Calu3 (cell line): ENCODE data around the gene SLC8A3. TPM values are rescaled to one million over a fixed set of nuclear protein-coding genes. Genes with fewer than 3 reads are reported as not detected.

Source experiments
- BruUV-seq: library from RNA; stranded (reverse); fragments of 400-500 nt; replicated peaks from 2 replicates; lab custom pipeline; 2021; lab: Mats Ljungman, UMichigan
- CTCF ChIA-PET: fragments of 300-600 bp; sonication (Branson Sonifier 250); formaldehyde crosslinking; loops from one replicate; lab custom pipeline; 2022; ENCODE audit warnings: antibody characterized with exemption; lab: Charles Lee
- DNase-seq: peaks from one replicate; pipeline ENCODE4 v3.0.0; 2022
- H3K27ac Mint-ChIP-seq: one replicate; pipeline ENCODE4 v1.8.0; 2022; ENCODE audit warnings: mixed read lengths; ENCODE audit not compliant: unreplicated experiment
- H3K27me3 Mint-ChIP-seq: one replicate; pipeline ENCODE4 v1.8.0; 2022; ENCODE audit warnings: mixed read lengths; ENCODE audit not compliant: unreplicated experiment
- H3K36me3 Mint-ChIP-seq: one replicate; pipeline ENCODE4 v1.8.0; 2022; ENCODE audit warnings: mild to moderate bottlenecking, moderate library complexity, mixed read lengths; ENCODE audit not compliant: insufficient read depth, unreplicated experiment
- H3K4me1 Mint-ChIP-seq: one replicate; pipeline ENCODE4 v1.8.0; 2022; ENCODE audit warnings: mild to moderate bottlenecking, low read depth, mixed read lengths; ENCODE audit not compliant: unreplicated experiment
- H3K4me3 Mint-ChIP-seq: one replicate; pipeline ENCODE4 v1.8.0; 2022; ENCODE audit warnings: mild to moderate bottlenecking, low read depth, moderate library complexity, mixed read lengths; ENCODE audit not compliant: unreplicated experiment
- H3K9me3 Mint-ChIP-seq: one replicate; pipeline ENCODE4 v1.8.0; 2022; ENCODE audit warnings: low read depth, mixed read lengths; ENCODE audit not compliant: unreplicated experiment
- CTCF ChIP-seq: fragments of 200-600 bp; IDR thresholded peaks from one replicate; pipeline ENCODE4 v1.8.0; 2022; ENCODE audit warnings: antibody characterized with exemption; ENCODE audit not compliant: unreplicated experiment
- intact Hi-C: fragments of 100-400 bp; cut with micrococcal nuclease; formaldehyde crosslinking; loops from one replicate; pipeline ENCODE4 v1.10.0; 2022; ENCODE audit not compliant: unreplicated experiment
- total RNA-seq: library from RNA; stranded (reverse); gene quantifications from 2 replicates; pipeline ENCODE4 v1.2.3, GENCODE V29; 2022

SLC8A3 gene
- total RNA-seq, 1 experiment from 2014 or later, result not detected

GRCh38 chr14:70098250-70098809 is 90.4 kb downstream of the SLC8A3 start:
- H3K4me3 Mint-ChIP-seq, result no peak overlapping the region
- H3K27ac Mint-ChIP-seq, result no peak overlapping the region
- H3K9me3 Mint-ChIP-seq, result no peaks in the 10 kb centered on the region
- CTCF ChIA-PET, result no interaction called here
- BruUV-seq, result no TSS peak
- no peaks in the 10 kb centered on the region for H3K36me3 Mint-ChIP-seq
- H3K4me1 Mint-ChIP-seq, result no peaks in the 10 kb centered on the region
- no peak for TF ChIP-seq CTCF
- DNase-seq, result no peak
- H3K27me3 Mint-ChIP-seq, result peaks cover 90% of the 10 kb centered on the region
- intact Hi-C loops, result no loop called here

- intact Hi-C loops, result no loop called here
- CTCF ChIA-PET, result no interaction called here
- Mint-ChIP-seq H3K9me3 (no peaks in the 10 kb centered on the region), H3K27me3 (peaks cover 87% of the 10 kb centered on the region), H3K4me3 (no peak overlapping the region), H3K4me1 (no peaks in the 10 kb centered on the region), H3K27ac (no peak overlapping the region), H3K36me3 (no peaks in the 10 kb centered on the region)
- no peak for DNase-seq
- no peak for TF ChIP-seq CTCF
- no TSS peak for BruUV-seq
These were observed 91.0 kb downstream of the SLC8A3 start for GRCh38 chr14:70097576-70098249.

- TF ChIP-seq CTCF, result no peak
- Mint-ChIP-seq H3K4me3 (no peak overlapping the region), H3K4me1 (no peaks in the 10 kb centered on the region), H3K27ac (no peak overlapping the region), H3K9me3 (no peaks in the 10 kb centered on the region), H3K27me3 (peaks cover 79% of the 10 kb centered on the region), H3K36me3 (no peaks in the 10 kb centered on the region)
- no peak for DNase-seq
- CTCF ChIA-PET, result no interaction called here
- intact Hi-C loops, result no loop called here
- no TSS peak for BruUV-seq
These were observed 91.9 kb downstream of the SLC8A3 start for GRCh38 chr14:70096866-70097265.

GRCh38 chr14:70094631-70095030 is 94.1 kb downstream of the SLC8A3 start:
- CTCF ChIA-PET, result no interaction called here
- no peak overlapping the region for H3K4me3 Mint-ChIP-seq
- peaks cover 57% of the 10 kb centered on the region for H3K27me3 Mint-ChIP-seq
- no peaks in the 10 kb centered on the region for H3K36me3 Mint-ChIP-seq
- no peak for TF ChIP-seq CTCF
- H3K27ac Mint-ChIP-seq, result no peak overlapping the region
- H3K9me3 Mint-ChIP-seq, result no peaks in the 10 kb centered on the region
- DNase-seq, result no peak
- no TSS peak for BruUV-seq
- intact Hi-C loops, result no loop called here
- H3K4me1 Mint-ChIP-seq, result no peaks in the 10 kb centered on the region
